Mesenchymal stem cell (in vitro differentiated cells and primary cell): ENCODE results near the gene TMEM132E.
"Not testable (repeated sequence)": the region's sequence is repeated elsewhere in the genome, so short reads cannot be mapped to it uniquely, and the experiment has no call there.

ENCODE experiments used
- DNase-seq: peaks from one replicate; pipeline ENCODE4 v3.0.0-alpha.2; 2013
- H2AFZ ChIP-seq: one replicate; pipeline ENCODE4 v1.6.1; 2013; ENCODE audit warnings: low read depth, mild to moderate bottlenecking, control low read depth, inconsistent platforms, low read length, moderate library complexity
- H2AK5ac ChIP-seq: 2 replicates; pipeline ENCODE4 v1.6.1; 2013; ENCODE audit warnings: low read length, moderate library complexity, mild to moderate bottlenecking, inconsistent platforms; ENCODE audit not compliant: severe bottlenecking
- H2BK120ac ChIP-seq: one replicate; pipeline ENCODE4 v1.6.1; 2013; ENCODE audit warnings: low read depth, mild to moderate bottlenecking, inconsistent platforms, low read length, moderate library complexity
- H2BK12ac ChIP-seq, 2 experiments: one replicate each; pipeline ENCODE4 v1.6.1; 2013; ENCODE audit warnings: inconsistent platforms in 2 of 2, low read length in 2 of 2, mild to moderate bottlenecking in 2 of 2, moderate library complexity in 2 of 2, control low read depth in 1 of 2
- H2BK15ac ChIP-seq: one replicate; pipeline ENCODE4 v1.6.1; 2013; ENCODE audit warnings: mild to moderate bottlenecking, low read depth, inconsistent platforms; ENCODE audit not compliant: poor library complexity, severe bottlenecking
- H2BK5ac ChIP-seq: 2 replicates; pipeline ENCODE4 v1.6.1; 2013; ENCODE audit warnings: low read depth, mild to moderate bottlenecking, low read length, control low read depth, inconsistent platforms; ENCODE audit not compliant: poor library complexity, severe bottlenecking
- H3K14ac ChIP-seq, 2 experiments: one replicate each; pipeline ENCODE4 v1.6.1; 2013; ENCODE audit warnings: inconsistent platforms in 2 of 2, low read length in 2 of 2, control low read depth in 1 of 2, mild to moderate bottlenecking in 1 of 2, moderate library complexity in 1 of 2
- H3K18ac ChIP-seq, 2 experiments: one replicate each; pipeline ENCODE4 v1.6.1; 2013; ENCODE audit warnings: inconsistent platforms in 2 of 2, low read length in 2 of 2, control low read depth in 1 of 2, low read depth in 1 of 2, mild to moderate bottlenecking in 1 of 2
- H3K23ac ChIP-seq, 2 experiments: one replicate each; pipeline ENCODE4 v1.6.1; 2013; ENCODE audit warnings: inconsistent platforms in 2 of 2, low read length in 2 of 2, mild to moderate bottlenecking in 2 of 2, moderate library complexity in 2 of 2, control low read depth in 1 of 2
- H3K27ac ChIP-seq: 2 replicates; pipeline ENCODE4 v1.5.1; 2013; ENCODE audit warnings: mild to moderate bottlenecking, moderate library complexity, low read length, control low read depth, inconsistent platforms; ENCODE audit not compliant: poor library complexity, severe bottlenecking
- H3K27me3 ChIP-seq, 2 experiments: 2 replicates each; pipeline versions ENCODE4 v1.6.1 to v1.7.0; 2013; ENCODE audit warnings: low read length in 2 of 2, mild to moderate bottlenecking in 2 of 2, moderate library complexity in 2 of 2, control low read depth in 1 of 2, inconsistent platforms in 1 of 2; ENCODE audit not compliant: control insufficient read depth in 1 of 2, insufficient read depth in 1 of 2
- H3K36me3 ChIP-seq, 2 experiments: 2 replicates each; pipeline versions ENCODE4 v1.6.1 to v1.7.0; 2013; ENCODE audit warnings: low read length in 2 of 2, control low read depth in 1 of 2, inconsistent platforms in 1 of 2, low read depth in 1 of 2, mild to moderate bottlenecking in 1 of 2; ENCODE audit not compliant: insufficient read depth in 2 of 2, control insufficient read depth in 1 of 2
- H3K4ac ChIP-seq, 2 experiments: one replicate each; pipeline ENCODE4 v1.6.1; 2013; ENCODE audit warnings: inconsistent platforms in 2 of 2, low read length in 2 of 2, mild to moderate bottlenecking in 2 of 2, moderate library complexity in 2 of 2, control low read depth in 1 of 2, low read depth in 1 of 2
- H3K4me1 ChIP-seq: 2 replicates; pipeline ENCODE4 v1.6.1; 2013; ENCODE audit warnings: low read depth, low read length, control low read depth; ENCODE audit not compliant: control insufficient read depth, insufficient read depth
- H3K4me2 ChIP-seq: 2 replicates; pipeline ENCODE4 v1.6.1; 2013; ENCODE audit warnings: low read length, mild to moderate bottlenecking, inconsistent platforms; ENCODE audit not compliant: poor library complexity, severe bottlenecking
- H3K4me3 ChIP-seq, 2 experiments: 2 replicates each; pipeline versions ENCODE4 v1.5.1 to v1.7.0; 2013; ENCODE audit warnings: low read length in 2 of 2, mild to moderate bottlenecking in 2 of 2, control low read depth in 1 of 2, low read depth in 1 of 2; ENCODE audit not compliant: insufficient read depth in 1 of 2
- H3K79me1 ChIP-seq: replicated peaks from 2 replicates; pipeline ENCODE4 v1.6.1; 2013; ENCODE audit warnings: mild to moderate bottlenecking, control low read depth, low read length, inconsistent platforms; ENCODE audit not compliant: poor library complexity, severe bottlenecking
- H3K9ac ChIP-seq: 2 replicates; pipeline ENCODE4 v1.7.0; 2013; ENCODE audit warnings: mild to moderate bottlenecking, low read length, moderate library complexity
- H3K9me3 ChIP-seq: 2 replicates; pipeline ENCODE4 v1.7.0; 2013; ENCODE audit warnings: mild to moderate bottlenecking, low read length; ENCODE audit not compliant: control insufficient read depth
- H4K8ac ChIP-seq: one replicate; pipeline ENCODE4 v1.6.1; 2013; ENCODE audit warnings: inconsistent platforms, mild to moderate bottlenecking, low read length, moderate library complexity
- H4K91ac ChIP-seq: one replicate; pipeline ENCODE4 v1.6.1; 2013; ENCODE audit warnings: mild to moderate bottlenecking, low read length, inconsistent platforms
- WGBS: methylation state at CpG from one replicate; pipeline ENCODE4 v1.1.7; 2013; ENCODE audit warnings: mixed read lengths; 5-methylcytosine and 5-hydroxymethylcytosine counted together

TMEM132E gene

DNA sequence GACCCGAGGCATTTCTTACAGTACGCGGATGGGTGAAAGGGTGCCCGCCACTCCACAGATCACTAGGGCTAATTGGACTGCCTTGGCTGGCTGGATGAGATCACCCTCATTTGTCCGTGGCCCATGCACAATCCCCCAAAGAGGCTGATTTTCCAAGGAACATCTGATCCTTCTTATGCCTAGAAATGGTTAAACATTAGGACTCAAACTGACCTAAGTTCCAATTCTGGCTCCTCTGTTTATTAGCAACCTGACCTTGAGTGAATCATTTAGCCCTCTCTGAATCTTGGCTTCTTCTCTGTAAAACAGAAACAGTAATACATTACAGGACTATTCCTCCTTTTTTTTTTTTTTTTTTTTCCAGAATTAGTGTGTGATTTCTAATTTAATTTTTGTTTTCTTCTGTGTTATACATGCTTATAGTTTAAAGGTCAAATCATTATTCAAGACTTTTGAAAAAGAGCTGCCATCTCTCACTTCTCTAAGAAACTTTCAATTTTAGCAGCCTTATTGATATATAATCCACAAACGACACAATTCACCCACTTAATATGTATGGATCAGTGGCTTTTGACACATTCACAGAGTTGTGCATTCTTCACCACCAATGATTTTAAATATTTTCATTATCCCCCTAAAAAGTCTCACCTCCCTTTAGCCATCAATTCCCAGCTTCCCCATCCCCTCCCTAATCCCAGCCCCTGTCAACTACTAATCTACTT lies 45.4 kb upstream of the TMEM132E start:
- no peak overlapping the region for H2BK12ac ChIP-seq
- H2BK15ac ChIP-seq = no peak overlapping the region
- H3K36me3 ChIP-seq = no peaks in the 10 kb centered on the region
- no peak overlapping the region for H3K23ac ChIP-seq
- H3K79me1 ChIP-seq = no peaks in the 10 kb centered on the region
- no peak overlapping the region for H2BK120ac ChIP-seq
- no peaks in the 10 kb centered on the region for H3K9me3 ChIP-seq
- H3K27me3 ChIP-seq = peaks cover 0 to 54% of the 10 kb centered on the region in 2 experiments
- no peak overlapping the region for H3K4me2 ChIP-seq
- H3K9ac ChIP-seq = no peak overlapping the region
- 79% methylated on average over 6 of the region's 6 CpGs for WGBS
- H3K18ac ChIP-seq = no peak overlapping the region
- H2AK5ac ChIP-seq = no peak overlapping the region
- no peak overlapping the region for H3K14ac ChIP-seq
- H3K27ac ChIP-seq = no peak overlapping the region
- H3K4ac ChIP-seq = no peak overlapping the region
- H2BK5ac ChIP-seq = no peak overlapping the region
- H3K4me3 ChIP-seq = no peak overlapping the region
- no peak overlapping the region for H4K8ac ChIP-seq
- H2AFZ ChIP-seq = no peak overlapping the region
- no peaks in the 10 kb centered on the region for H3K4me1 ChIP-seq
- no peak overlapping the region for H4K91ac ChIP-seq
- DNase-seq = no peak

DNA sequence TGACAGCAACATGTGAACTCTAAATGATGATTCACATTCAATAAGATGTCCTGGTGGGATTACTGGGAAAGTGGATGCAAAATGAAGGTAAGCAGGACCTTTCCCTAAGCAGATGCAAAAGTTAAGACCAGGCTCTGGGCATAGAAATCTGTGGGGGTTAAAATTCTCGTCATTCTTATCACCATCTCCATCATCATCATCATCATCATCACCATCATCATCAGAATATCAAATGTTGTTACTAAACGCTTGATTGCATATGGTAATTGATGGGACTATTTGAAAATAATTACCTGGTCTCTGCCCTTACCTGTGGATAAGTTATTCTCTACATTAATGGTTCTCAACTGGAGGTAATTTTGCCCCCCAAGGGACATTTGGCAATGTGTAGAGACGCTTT lies 41.9 kb upstream of the TMEM132E start:
- H3K36me3 ChIP-seq = no peaks in the 10 kb centered on the region
- H4K91ac ChIP-seq = no peak overlapping the region
- DNase-seq = no peak
- H3K79me1 ChIP-seq = no peaks in the 10 kb centered on the region
- no peak overlapping the region for H2BK15ac ChIP-seq
- H2BK5ac ChIP-seq = no peak overlapping the region
- H3K4me2 ChIP-seq = no peak overlapping the region
- H3K18ac ChIP-seq = no peak overlapping the region
- no peak overlapping the region for H3K14ac ChIP-seq
- H2BK120ac ChIP-seq = no peak overlapping the region
- peaks cover 5 to 47% of the 10 kb centered on the region in 2 experiments for H3K27me3 ChIP-seq
- H2BK12ac ChIP-seq = no peak overlapping the region
- H2AK5ac ChIP-seq = no peak overlapping the region
- H3K9ac ChIP-seq = no peak overlapping the region
- H3K4me3 ChIP-seq = no peak overlapping the region
- no peak overlapping the region for H3K4ac ChIP-seq
- no peaks in the 10 kb centered on the region for H3K9me3 ChIP-seq
- H3K4me1 ChIP-seq = no peaks in the 10 kb centered on the region
- no peak overlapping the region for H3K23ac ChIP-seq
- no peak overlapping the region for H3K27ac ChIP-seq
- no peak overlapping the region for H4K8ac ChIP-seq
- WGBS = 15% methylated on average over 1 of the region's 3 CpGs
- no peak overlapping the region for H2AFZ ChIP-seq

DNA sequence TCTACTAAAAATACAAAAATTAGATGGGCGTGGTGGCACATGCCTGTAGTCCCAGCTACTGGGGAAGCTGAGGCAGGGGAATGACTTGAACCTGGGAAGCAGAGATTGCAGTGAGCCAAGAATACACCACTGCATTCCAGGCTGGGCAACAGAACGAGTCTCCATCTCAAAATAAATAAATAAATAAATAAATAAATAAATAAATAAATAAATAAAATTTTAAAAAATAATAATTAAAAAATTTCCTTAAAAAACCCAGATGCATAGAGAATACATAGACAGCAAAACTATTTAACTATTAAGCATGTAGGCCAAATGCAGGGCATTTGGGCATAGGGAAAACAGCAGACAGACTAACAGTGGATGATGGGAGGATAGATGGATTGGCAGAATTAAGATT lies 40.8 kb upstream of the TMEM132E start:
- not testable (repeated sequence) for H3K9ac ChIP-seq, DNase-seq, H2AFZ ChIP-seq, H3K4me1 ChIP-seq, H3K36me3 ChIP-seq, H2BK12ac ChIP-seq, H3K4me2 ChIP-seq, H3K4me3 ChIP-seq, H2AK5ac ChIP-seq, H3K18ac ChIP-seq, H3K23ac ChIP-seq, H3K14ac ChIP-seq, H2BK15ac ChIP-seq, H2BK5ac ChIP-seq, H4K91ac ChIP-seq, H3K9me3 ChIP-seq, H4K8ac ChIP-seq, H3K4ac ChIP-seq, H2BK120ac ChIP-seq, H3K79me1 ChIP-seq, H3K27ac ChIP-seq
- peaks cover 5 to 50% of the 10 kb centered on the region in 2 experiments for H3K27me3 ChIP-seq
- WGBS = no CpG with 5 or more reads among the region's 2 CpGs

DNA sequence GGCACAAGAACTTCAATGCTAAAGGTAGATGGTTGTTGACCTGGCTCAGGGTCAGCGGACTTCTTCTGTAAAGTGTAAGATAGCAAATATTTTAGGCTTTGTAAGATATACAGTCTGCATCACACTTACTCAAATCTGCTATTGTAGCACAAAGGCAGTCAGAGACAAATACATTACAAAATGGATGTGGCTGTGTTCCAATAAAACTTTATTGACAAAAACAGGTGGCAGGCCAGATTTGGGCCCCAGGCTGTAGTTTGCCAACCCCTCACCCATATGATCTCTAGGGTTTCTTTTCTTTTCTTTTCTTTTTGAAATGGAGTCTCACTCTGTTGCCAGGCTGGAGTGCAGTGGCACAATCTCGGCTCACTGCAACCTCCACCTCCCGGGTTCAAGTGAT lies 39.5 kb upstream of the TMEM132E start:
- Histone ChIP-seq H3K4me3 (no peak overlapping the region), H3K4me2 (no peak overlapping the region), H3K4me1 (no peaks in the 10 kb centered on the region), H2BK5ac (no peak overlapping the region), H2AK5ac (no peak overlapping the region), H3K4ac (no peak overlapping the region), H3K79me1 (no peaks in the 10 kb centered on the region), H3K23ac (no peak overlapping the region), H3K9me3 (no peaks in the 10 kb centered on the region), H3K18ac (no peak overlapping the region), H2BK12ac (no peak overlapping the region), H3K27me3 (peaks cover 5 to 63% of the 10 kb centered on the region in 2 experiments), H3K36me3 (no peaks in the 10 kb centered on the region), H4K8ac (no peak overlapping the region), H3K27ac (no peak overlapping the region), H2BK15ac (no peak overlapping the region), H4K91ac (no peak overlapping the region), H3K14ac (no peak overlapping the region), H2AFZ (no peak overlapping the region), H2BK120ac (no peak overlapping the region), H3K9ac (no peak overlapping the region)
- no peak for DNase-seq
- WGBS = 71% methylated on average over 2 of the region's 3 CpGs
